GM21390 (cell line): ENCODE data around the gene SP4.
"Not testable (repeated sequence)": the region's sequence is repeated elsewhere in the genome, so short reads cannot be mapped to it uniquely, and the experiment has no call there.

Experiments used
- ATAC-seq: cut with Tn5 transposase; IDR thresholded peaks from one replicate; pipeline ENCODE4 v1.9.1; 2021; ENCODE audit not compliant: unreplicated experiment

SP4 gene

DNA sequence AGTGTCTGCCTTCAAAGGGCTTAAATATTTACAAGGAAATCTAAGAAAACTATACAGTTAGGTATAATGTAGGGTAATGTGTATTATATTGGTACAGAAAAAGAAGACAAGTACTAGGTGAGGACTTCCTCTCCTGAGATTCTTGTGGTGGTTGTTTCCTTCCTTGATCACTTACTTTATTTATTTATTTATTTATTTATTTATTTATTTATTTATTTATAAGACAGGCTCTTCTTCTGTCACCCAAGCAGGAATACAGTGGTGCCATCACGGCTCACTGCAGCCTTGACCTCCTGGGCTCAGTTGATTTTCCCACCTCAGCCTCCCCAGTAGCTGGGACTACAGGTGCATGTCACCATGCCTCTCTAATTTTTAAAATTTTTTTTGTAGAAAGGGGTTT is 96.8 kb downstream of the SP4 start:
- ATAC-seq: no peak

DNA sequence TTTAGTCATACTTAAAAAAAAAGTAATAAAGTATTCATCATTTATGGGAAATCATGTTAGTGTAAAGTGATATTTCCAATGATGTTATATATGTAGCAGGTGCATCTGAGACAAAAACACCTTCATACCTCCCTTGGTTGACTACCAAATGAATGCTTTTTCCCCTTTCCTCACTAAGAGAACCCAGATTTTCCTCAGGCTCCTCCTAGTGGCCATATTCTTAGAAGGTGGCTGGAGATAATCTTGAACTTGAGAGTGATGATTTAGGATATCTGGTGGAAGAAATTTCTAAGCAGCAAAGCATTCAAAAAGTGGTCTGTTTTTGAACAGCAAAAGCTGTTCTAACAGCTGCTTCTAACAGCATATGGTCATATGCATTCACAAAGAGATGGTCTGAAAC is 98.1 kb downstream of the SP4 start:
- no peak for ATAC-seq

DNA sequence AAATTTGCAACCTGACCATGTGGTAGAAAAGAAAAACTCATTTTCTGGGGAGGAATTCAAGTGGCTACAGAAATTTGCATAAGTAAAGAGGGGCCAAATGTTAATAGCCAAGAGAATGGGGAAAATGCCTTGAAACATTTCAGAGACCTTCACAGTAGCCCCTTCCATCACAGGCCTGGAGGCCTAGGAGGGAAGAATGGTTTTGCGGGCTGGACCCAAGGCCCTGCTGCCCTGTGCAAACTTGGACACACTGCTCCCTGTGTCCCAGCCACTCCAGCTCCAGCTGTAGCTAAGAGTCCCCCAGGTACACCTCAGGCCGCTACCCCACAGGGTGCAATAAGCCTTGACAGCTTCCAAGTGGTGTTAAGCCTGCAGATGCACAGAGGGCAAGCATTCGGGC is 98.6 kb downstream of the SP4 start:
- ATAC-seq: no peak

DNA sequence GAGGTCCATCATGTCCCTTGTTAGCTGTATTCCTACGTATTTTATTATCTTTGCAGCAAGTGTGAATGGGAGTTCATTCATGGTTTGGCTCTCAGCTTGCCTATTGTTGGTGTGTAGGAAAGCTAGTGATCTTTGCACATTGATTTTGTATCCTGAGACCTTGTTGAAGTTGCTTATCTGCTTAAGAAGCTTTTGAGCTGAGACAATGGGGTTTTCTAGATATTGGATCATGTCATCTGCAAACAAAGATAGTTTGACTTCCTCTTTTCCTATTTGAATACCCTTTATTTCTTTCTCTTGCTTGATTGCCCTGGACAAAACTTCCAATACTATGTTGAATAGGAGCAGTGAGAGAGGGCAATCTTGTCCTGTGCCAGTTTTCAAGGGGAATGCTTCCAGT is 104.6 kb downstream of the SP4 start:
- ATAC-seq: not testable (repeated sequence)

DNA sequence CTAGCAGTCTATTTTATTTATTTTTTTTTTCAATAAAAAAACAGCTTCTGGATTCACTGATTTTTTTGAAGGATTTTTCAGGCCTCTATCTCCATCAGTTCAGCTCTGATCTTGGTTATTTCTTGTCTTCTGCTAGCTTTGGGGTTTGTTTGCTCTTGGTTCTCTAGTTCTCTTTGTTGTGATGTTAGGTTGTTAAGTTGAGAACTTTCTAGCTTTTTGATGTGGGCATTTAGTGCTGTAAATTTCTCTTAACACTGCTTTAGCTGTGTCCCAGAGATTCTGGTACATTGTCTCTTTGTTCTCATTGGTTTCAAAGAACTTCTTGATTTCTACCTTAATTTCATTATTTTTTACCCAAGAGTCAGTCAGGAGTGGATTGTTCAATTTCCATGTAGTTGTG is 105.8 kb downstream of the SP4 start:
- not testable (repeated sequence) for ATAC-seq

DNA sequence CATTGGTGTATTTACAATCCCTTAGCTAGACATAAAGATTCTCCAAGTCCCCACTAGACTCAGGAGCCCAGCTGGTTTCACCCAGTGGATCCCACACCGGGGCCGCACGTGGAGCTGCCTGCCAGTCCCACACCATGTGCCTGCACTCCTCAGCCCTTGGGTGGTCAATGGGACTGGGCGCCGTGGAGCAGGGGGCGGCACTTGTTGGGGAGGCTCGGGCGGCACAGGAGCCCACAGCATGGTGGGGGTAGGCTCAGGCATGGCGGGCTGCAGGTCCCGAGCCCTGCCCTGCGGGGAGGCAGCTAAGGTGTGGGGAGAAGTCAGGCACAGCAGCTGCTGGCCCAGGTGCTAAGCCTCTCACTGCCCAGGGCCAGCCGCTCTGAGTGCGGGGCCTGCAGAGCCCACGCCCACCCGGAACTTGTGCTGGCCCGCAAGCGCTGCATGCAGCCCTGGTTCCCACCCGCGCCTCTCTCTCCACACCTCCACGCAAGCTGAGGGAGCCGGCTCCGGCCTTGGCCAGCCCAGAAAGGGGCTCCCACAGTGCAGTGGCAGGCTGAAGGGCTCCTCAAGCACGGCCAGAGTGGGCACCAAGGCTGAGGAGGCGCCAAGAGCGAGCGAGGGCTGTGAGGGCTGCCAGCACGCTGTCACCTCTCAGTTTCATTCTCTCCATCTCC is 108.7 kb downstream of the SP4 start:
- not testable (repeated sequence) for ATAC-seq

DNA sequence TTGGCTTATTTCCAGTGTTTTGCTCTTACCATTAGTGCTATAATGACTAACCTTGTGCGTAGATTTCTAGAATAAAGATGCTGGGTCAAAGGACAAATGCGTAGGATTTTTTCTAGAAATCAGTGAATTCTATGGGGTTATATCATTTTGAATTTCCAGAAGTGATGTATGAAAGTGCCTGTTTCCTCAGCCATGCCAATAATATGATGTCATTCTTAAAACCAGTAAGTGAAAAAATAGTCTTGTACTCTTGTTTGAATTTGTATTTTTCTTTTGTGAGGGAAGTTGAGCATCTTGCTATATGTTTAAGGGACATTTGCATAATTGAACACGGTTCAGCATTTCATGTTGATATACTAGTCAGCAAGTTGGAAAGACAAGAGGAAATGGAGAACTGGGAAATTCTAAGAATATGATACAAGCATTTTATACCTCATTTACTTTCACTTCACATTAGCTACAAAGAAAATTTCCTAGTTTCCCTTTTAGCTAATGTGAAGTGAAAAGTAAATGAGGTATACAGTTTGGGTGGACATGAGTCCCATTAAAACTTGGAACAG is 111.1 kb downstream of the SP4 start:
- ATAC-seq: no peak

DNA sequence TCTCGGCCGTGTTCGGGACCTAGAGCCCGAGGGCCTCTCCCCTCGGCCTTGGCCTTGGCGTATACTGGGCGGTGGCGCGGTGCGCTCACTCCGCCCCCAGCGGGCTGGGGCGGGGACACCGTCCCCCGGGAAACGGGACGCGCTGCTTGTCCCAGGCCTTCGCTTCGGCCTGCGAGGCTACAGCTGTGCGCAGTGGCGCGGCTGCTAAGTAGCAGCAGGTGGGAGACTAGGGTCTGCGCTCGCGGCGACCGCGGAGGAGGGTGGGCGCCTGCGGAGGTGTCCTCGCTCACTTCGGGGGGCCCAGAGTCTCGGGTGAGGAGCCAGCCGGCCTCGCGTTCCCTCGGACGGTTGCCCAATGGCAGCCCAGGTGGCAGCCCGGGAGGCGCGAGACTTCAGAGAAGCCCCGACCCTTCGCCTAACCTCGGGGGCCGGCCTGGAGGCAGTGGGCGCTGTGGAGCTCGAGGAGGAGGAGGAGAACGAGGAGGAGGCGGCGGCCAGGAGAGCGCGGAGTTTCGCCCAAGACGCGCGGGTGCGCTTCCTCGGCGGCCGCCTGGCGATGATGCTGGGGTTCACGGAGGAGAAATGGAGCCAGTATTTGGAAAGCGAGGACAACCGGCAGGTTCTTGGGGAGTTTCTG is 115.1 kb downstream of the SP4 start, which contains the start of gene DNAH11:
TSS of gene DNAH11 (plus strand) at position 149 of the 637 bp plus-strand sequence. CDS start at position 356, 207 bp downstream.
- peak; percentile 86 for ATAC-seq

DNA sequence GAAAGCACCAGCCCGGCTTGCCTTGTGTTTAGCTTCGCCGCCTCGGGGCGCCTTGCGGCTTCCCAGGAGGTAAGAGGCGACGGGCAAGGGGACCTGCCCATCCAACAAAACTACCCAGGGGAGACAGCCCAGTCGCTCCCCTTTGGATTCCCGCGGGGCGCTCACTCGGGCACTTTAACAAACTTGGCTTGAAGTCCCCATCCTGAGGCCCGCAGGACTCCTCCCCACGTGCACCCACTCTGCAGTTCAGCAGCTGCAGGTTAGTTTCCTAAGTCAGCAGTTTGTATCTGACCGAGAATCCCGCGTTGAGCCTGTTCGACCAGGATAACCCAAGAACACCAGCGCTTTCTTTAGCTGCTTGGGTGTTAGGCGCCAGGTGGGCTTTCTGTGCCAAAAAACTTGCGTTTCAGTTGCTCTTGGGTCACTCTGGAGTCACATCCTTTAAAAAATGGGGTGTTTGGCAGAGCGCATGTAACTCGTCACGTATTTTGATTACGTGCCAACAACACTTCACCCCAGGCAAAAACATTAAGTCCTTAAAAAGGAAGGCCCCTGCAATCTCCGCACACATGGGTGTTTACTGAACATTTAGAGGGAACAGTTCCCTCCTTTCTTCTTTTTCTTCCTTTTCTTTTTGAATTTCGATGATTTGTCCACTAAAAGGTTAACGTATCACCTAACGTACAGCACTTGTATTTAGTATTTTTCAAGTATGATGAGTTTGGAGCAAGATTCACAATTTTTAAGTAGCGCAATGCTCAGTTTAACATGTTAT is 115.8 kb downstream of the SP4 start:
- ATAC-seq: peak; percentile 10

DNA sequence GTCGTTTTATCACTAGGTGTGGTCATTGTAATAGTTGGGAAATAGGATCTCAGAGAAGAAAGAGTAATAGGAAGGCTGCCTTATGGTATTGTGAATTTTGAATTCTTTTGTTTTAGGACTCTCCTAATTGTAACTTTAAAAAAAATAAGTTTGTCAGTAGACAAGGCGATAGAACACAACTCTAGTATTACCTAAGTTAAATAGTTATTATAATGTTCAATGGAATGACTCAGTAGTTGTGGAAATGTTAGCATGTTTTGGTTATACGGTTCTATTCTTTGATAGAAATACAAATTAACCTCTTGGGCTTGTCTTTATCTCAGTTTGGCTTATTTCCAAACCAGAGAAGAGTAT is 116.4 kb downstream of the SP4 start:
- ATAC-seq: no peak

DNA sequence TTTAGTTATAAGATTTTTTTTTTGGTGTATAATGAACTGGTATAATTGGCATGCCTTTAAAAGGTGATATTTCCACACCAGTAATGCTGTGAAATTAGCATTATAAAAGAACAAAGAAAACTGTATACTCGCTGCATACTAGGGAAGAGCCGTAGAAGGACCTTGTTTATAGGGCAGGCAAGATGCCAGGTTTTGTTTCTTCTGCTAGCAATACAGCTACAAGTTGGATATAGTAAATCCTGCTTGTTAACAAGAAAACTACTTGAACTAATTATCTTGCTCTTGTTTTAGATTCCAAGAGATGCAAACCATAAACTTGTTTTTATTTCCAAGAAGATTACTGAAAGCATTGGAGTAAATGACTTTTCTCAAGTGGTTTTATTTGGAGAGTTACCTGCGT is 116.8 kb downstream of the SP4 start:
- ATAC-seq: no peak

DNA sequence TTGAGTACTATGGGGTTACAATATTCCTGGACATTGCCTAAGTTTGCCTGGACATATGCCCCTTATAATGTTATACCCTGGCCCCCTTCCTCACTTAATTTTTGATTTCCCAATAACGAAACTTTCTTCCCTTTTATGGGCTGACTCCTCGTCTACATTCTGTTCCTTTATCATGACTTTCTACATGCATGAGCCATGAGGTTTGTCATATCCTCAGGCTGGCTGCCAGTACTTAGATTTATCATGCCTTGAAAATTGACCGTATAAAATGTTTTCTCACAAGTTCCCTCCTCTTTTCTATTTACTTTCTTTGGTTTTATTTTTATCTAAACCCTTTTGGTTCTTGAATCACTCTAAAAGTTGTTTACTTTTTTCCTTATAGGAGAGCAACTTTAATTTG is 119.6 kb downstream of the SP4 start:
- no peak for ATAC-seq

DNA sequence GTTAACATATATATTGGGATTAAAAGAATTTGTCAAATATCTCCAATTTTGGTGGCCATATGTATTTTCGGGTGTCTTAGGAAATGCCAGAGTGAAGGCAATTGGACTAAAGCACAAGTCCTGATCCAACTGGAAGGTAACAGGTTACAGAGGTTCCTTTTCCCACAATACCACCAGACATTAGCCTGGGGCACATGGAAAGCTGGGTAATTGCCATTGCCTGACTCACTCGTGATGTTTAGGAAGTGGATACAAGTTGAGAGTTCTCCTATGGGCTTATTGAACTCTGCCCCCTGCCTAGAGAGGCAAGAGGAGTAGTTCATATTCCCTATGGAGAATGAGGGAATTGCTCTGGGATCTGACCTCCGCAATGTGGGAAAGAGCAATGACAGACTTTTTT is 120.6 kb downstream of the SP4 start:
- no peak for ATAC-seq

DNA sequence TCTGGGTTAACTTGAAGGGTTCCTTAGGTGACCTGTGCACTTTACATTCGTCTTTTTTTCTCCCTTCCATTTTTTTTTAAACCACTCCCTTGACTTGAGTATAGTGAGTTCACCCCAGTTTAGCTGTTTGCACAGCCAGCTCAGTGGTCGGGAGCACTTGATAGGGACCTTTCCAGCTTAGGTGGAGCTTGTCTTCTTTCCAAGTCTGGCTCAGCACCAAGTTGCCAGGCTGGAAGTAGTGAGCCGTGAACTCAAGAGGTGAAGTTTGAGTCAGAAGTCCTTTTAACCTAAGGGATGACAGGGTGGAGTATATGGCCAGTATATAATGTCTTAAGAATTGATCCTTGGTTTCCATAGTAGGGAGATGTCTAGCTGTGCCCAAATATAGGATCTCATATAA is 122.2 kb downstream of the SP4 start:
- no peak for ATAC-seq

DNA sequence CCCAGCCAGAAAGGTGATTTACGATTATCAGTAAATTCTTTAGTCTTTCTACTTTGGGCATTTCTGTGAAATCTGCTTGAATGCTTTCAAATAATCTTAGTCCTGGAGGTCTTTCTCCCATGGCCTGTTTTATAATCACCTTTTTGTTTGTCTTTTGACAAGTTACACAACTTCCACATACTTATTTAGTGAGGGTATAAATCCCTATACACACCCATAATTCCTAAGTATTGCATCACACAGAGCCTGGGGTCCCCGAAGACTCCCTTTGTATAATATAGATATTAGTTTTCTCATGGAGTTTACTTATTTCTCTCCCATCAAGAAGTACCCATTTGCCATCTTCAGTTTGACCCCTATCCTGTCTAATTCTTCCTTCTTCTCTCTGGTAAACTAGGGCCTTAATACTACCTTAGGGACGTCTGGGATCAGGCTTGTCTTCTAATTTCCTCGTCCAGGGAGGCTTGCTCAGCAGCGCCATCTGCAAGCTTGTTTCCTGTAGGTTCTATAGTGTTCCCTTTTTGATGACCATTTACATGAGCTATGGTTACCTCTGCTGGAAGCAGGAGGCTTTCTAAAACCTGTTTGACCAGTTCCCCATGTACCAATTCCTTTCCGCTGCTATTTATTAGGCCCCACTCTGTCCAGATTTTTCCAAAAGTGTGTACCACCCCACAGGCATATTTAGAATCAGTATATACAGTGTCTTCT is 123.1 kb downstream of the SP4 start:
- no peak for ATAC-seq

DNA sequence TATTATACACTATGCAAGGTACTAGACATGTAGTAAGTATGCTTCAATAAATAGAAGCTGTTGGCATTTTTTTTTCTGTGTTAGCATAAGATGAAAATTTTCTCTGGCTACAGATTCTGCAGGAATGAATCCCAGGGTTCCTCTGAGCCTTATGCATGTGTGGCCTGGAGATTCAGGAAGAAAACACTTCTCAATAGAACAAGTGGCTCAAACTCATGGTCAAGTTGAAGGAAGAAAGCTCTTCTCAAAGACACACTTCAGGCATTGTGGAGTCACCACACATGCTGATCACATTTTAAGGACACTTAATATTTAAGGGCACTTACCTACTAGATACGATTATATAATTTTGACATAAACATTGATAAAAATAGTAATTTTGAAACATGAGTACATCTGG is 134.5 kb downstream of the SP4 start:
- ATAC-seq: no peak
